Brain microvascular endothelial cell (primary cell): ENCODE data around the gene ZNF630.
"Not testable (repeated sequence)": the region's sequence is repeated elsewhere in the genome, so short reads cannot be mapped to it uniquely, and the experiment has no call there.

Source experiments
- DNase-seq: peaks from one replicate; pipeline ENCODE4 v3.0.0-alpha.2; 2020
- H3K27ac ChIP-seq: fragments of 250-450 bp; sonication (Bioruptor Pico); 2 replicates; pipeline ENCODE4 v1.5.1; 2020; ENCODE audit warnings: mild to moderate bottlenecking, moderate library complexity
- H3K27me3 ChIP-seq: fragments of 250-450 bp; sonication (Bioruptor Pico); replicated peaks from 2 replicates; pipeline ENCODE4 v1.5.1; 2020; ENCODE audit warnings: mild to moderate bottlenecking
- H3K36me3 ChIP-seq: fragments of 250-450 bp; sonication (Bioruptor Pico); replicated peaks from 2 replicates; pipeline ENCODE4 v1.5.1; 2020; ENCODE audit warnings: mild to moderate bottlenecking
- H3K4me3 ChIP-seq: 2 replicates; pipeline ENCODE4 v1.5.1; 2011; ENCODE audit warnings: low read depth, mild to moderate bottlenecking, control low read depth, low read length, moderate library complexity
- in situ Hi-C: cut with HindIII; loops from 2 replicates; pipeline ENCODE4 v1.10.0; 2017; ENCODE audit warnings: low sequenced_read_pairs, low pct_ligation_motif_present
- TF ChIP-seq, protein P1 (sequence below): IDR thresholded peaks from 2 replicates; pipeline ENCODE4 v1.5.1; 2011; ENCODE audit warnings: low read depth, mild to moderate bottlenecking, moderate library complexity, low read length, control low read depth, inconsistent platforms; ENCODE audit errors: missing control alignments

ZNF630 gene

DNA sequence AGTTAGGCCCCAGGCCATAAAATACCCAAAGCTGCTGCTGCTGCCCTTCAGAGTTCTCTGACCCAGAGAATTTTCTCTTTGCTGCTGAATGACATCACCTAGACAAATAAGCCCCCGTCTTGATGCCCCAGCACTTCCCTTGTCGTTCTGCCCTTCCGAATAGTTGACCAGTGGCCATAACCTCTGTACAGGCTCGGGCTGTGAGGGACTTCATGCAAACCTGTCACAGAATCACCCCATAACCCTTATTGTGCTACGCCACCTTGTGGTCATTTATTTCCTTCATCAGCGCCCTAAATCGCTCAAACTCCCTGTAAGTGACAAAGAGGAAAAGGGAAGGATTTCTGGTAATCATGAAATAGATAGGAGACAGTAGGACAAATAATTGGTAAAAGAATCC, 45.9 kb downstream of the ZNF630 start:
- Histone ChIP-seq H3K4me3 (no peak overlapping the region), H3K36me3 (no peaks in the 10 kb centered on the region), H3K27ac (no peak overlapping the region), H3K27me3 (no peaks in the 10 kb centered on the region)
- DNase-seq, result peak; percentile 54
- in situ Hi-C loops, result no loop called here
- TF ChIP-seq, protein P1, sequence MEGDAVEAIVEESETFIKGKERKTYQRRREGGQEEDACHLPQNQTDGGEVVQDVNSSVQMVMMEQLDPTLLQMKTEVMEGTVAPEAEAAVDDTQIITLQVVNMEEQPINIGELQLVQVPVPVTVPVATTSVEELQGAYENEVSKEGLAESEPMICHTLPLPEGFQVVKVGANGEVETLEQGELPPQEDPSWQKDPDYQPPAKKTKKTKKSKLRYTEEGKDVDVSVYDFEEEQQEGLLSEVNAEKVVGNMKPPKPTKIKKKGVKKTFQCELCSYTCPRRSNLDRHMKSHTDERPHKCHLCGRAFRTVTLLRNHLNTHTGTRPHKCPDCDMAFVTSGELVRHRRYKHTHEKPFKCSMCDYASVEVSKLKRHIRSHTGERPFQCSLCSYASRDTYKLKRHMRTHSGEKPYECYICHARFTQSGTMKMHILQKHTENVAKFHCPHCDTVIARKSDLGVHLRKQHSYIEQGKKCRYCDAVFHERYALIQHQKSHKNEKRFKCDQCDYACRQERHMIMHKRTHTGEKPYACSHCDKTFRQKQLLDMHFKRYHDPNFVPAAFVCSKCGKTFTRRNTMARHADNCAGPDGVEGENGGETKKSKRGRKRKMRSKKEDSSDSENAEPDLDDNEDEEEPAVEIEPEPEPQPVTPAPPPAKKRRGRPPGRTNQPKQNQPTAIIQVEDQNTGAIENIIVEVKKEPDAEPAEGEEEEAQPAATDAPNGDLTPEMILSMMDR, result peak; percentile 59

DNA sequence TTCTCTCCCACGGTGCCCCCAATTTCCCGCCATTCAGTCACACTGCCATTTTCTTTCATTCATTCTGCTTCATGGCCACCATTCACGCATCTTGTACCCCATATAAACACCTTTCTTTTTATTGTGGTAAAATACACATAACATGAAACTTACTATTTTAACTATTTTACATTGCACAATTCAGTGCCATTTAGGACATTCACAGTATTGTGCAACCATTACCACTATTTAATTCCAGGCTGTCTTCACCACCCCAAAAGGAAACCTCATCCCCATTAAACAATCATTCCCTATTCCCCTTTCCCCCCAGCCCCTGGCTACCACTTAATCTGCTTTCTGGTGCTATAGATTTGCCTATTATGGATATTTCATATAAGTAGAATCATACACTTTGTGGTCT, 48.7 kb downstream of the ZNF630 start:
- no peak overlapping the region for H3K4me3 ChIP-seq
- TF ChIP-seq, protein P1, result no peak
- no peak overlapping the region for H3K27ac ChIP-seq
- no peaks in the 10 kb centered on the region for H3K36me3 ChIP-seq
- in situ Hi-C loops, result no loop called here
- no peak for DNase-seq
- no peaks in the 10 kb centered on the region for H3K27me3 ChIP-seq

DNA sequence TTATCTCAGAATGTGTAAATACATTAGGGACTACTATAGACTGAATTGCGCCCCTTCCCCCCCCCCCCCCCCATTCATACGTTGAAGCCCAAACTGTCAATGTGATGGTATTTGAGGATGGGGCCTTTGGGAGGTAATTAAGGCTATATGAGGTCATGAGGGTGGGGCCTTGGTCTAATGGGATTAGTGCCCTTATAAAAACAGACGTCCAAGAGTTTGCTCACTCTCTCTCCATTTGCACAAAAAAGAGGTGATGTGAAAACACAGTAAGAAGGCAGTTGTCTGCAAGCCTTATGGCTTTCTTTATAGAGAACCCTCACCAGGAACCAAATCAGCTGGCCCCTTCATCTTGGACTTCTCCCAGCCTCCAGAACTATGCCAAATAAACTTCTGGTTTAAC, 49.3 kb downstream of the ZNF630 start:
- no peak overlapping the region for H3K4me3 ChIP-seq

DNA sequence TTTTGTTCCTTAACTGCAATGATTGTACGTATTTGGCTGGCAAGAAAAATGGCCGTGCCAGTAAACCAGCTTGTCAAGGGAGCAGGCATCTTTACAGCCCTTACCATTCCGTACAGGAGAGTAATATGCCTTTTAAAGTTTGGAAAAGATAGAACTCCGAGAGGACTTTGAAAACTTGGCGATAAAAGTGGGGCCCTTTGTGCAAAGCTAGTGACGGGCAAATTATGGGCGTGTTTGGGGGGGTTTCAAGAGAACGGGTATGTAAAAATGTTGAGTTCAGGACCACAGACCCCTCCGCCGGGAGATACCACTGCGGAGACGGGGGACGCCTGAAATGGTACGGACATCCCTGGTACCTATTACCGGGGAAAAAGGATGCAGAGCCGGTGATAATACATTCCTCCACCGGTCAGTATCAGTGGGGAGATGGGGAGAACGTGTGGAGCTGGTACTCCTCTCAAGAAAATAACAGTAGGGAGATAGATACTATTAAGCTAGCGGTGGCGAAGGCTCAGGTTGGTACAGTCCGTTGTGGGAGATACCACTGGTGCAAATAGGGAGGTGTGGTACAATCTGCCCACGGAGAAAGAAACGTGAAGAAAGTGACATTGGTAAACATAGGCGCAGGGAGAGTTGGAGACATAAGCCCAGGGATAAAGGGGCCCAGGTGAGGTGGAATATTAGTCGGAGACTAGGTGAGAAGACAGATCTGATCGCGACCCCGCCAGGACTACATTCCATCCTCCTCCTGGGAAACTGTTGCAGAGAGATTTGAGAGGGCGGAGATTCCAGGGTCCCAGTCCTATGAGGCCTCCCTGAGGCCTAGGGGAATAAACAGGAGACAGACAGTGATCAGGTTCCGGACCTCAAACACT, 50.2 kb downstream of the ZNF630 start:
- H3K27ac ChIP-seq, result peak overlapping the region; percentile 99
- TF ChIP-seq, protein P1, result no peak
- peak; percentile 73 for DNase-seq
- H3K36me3 ChIP-seq, result no peaks in the 10 kb centered on the region
- H3K27me3 ChIP-seq, result no peaks in the 10 kb centered on the region
- in situ Hi-C loops, result no loop called here
- H3K4me3 ChIP-seq, result peak overlapping the region; percentile 69

More for the DNA sequence above, 49.3 kb downstream of the ZNF630 start:
- in situ Hi-C loops, result no loop called here
- Histone ChIP-seq H3K36me3 (no peaks in the 10 kb centered on the region), H3K27me3 (no peaks in the 10 kb centered on the region), H3K27ac (no peak overlapping the region)
- DNase-seq, result no peak
- TF ChIP-seq, protein P1, result no peak

DNA sequence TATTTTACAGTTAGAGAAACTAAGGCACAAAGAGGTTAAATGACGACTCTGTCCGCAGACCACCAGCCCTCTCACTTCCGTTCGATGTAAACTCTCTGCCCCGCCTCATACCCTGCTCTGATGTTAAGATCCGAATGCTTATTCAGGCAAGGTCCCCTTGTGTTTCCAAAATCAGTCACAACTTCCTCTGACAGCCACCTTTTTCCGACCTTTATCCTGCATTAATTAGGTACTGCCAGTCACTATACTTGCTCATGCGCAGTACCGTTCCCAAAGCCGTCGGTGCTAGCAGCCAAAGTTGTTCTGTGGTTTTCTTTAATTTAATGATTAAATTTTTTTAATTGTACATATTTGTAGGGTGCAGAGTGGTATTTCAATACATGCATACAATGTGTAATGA, 51.0 kb downstream of the ZNF630 start:
- H3K27me3 ChIP-seq, DNase-seq, H3K27ac ChIP-seq, H3K36me3 ChIP-seq, in situ Hi-C loops: not testable (repeated sequence)
- peak overlapping the region; percentile 69 for H3K4me3 ChIP-seq

DNA sequence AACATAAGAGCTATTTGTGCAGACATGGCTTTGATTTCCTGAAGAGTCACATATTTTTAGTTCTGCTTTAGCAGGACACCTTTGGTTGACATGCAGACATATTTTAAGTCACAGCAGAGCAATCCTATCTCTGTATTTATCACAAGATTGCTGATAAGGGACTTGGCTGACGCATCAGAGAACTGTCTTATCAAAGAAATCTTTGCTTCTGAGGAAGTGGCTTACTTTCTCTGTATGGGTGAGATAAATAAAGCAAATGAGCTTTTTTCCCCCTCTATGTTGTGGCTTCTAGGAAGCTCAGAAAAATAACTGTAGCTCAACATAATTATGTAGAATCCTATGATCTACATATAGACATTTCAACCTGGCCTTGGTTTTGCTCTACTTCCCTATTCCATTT, 51.5 kb downstream of the ZNF630 start:
- DNase-seq, H3K27ac ChIP-seq, in situ Hi-C loops, H3K36me3 ChIP-seq, H3K4me3 ChIP-seq, H3K27me3 ChIP-seq: not testable (repeated sequence)

DNA sequence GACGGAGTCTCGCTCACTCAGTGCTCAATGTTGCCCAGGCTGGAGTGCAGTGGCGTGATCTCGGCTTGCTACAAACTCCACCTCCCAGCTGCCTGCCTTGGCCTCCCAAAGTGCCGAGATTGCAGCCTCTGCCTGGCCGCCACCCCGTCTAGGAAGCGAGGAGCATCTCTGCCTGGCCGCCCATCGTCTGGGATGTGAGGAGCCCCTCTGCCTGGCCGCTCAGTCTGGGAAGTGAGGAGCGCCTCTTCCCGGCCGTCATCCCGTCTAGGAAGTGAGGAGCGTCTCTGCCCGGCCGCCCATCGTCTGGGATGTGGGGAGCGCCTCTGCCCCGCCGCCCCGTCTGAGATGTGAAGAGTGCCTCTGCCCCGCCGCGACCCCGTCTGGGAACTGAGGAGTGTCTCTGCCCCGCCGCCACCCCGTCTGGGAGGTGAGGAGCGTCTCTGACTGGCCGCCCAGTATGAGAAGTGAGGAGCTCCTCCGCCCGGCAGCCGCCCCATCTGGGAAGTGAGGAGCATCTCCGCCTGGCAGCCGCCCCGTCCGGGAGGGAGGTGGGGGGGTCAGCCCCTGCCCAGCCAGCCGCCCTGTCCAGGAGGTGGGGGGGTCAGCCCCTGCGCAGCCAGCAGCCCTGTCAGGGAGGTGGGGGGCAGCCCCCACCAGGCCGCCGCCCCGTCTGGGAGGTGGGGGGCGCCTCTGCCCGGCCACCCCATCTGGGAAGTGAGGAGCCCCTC, 54.7 kb downstream of the ZNF630 start:
- in situ Hi-C loops, H3K4me3 ChIP-seq, H3K36me3 ChIP-seq, DNase-seq, H3K27ac ChIP-seq, H3K27me3 ChIP-seq: not testable (repeated sequence)

DNA sequence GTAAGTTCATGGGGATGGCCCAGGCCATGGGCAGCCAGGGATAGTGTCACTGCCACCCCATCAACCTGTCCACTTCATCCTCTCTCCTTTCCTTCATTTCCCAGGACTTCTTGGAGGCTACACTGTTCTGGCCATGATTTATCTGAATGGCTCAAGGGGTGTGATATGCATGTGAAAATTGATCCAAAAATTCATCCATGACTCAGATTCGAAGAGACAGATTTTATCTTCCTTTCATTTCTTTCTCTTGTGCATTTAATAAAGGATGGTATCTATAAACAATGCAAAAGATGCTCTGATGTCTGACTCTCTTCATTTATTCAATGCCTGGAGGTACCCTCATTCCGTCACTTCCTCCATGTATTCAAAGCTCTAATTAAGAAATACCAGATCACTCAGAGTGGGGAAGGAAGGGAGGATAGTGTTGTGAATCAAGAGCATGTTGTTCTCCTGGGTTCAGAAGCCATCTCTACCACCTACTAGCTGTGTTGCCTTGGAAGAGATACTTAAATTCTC, 61.9 kb downstream of the ZNF630 start:
- H3K4me3 ChIP-seq, DNase-seq, H3K27me3 ChIP-seq, H3K36me3 ChIP-seq, in situ Hi-C loops, H3K27ac ChIP-seq: not testable (repeated sequence)
